H1 (cell line): ENCODE results near the gene DKKL1. TPM values are rescaled to one million over a fixed set of nuclear protein-coding genes. Genes with fewer than 3 reads are reported as not detected.

Experiments used
- HDAC2 ChIP-seq, 2 experiments: fragments of 300-600 bp in 1 of 2; sonication (generic) in 1 of 2; IDR thresholded peaks; 2 replicates each; pipeline ENCODE4 v1.6.1; 2011 to 2012; ENCODE audit warnings: low read depth in 2 of 2, low read length in 2 of 2, mild to moderate bottlenecking in 2 of 2, moderate library complexity in 2 of 2, borderline replicate concordance in 1 of 2, inconsistent platforms in 1 of 2
- NANOG ChIP-seq: IDR thresholded peaks from 2 replicates; pipeline ENCODE4 v1.6.1; 2011; ENCODE audit warnings: low read length, low read depth, mild to moderate bottlenecking, inconsistent platforms; ENCODE audit not compliant: insufficient read depth, poor library complexity, severe bottlenecking
- polyA plus RNA-seq, 7 experiments: library from polyadenylated mRNA; depleted of rRNA in 3 of 7; stranded (reverse) in 5 of 7; unstranded in 2 of 7; fragments of >200 nt in 5 of 7; fragments of 200-250 nt in 2 of 7; gene quantifications; 1 replicate in 5 of 7; 2 replicates in 1 of 7; 4 replicates in 1 of 7; pipeline versions ENCODE4 v1.2.1 to v1.2.3, GENCODE V29; 2011 to 2013; ENCODE audit warnings: missing spikeins in 2 of 7, mixed read lengths in 2 of 7
- total RNA-seq: library from RNA; stranded (reverse); fragmentation: NEBNext Ultra II Directional; extraction: Animal tissue kit (Norgen Biotek cat#: 25700); gene quantifications from 2 replicates; pipeline ENCODE4 v1.2.1, GENCODE V29; 2021

The DKKL1 gene
- total and polyA plus RNA-seq, 2 of the 8 experiments (the other 6 are each of a cell fraction or from before 2014, with no cell fraction given), result 2.6 to 6.8 TPM

GRCh38 chr19:49415810-49416200, 52.1 kb downstream of the DKKL1 start (continued):
- no peak for TF ChIP-seq HDAC2 (IDR thresholded peaks at IDR 0.05; ENCODE audit: borderline replicate concordance in 1 of 2, low read depth in 2 of 2, low read length in 2 of 2)
- TF ChIP-seq NANOG, result no peak
- TF ChIP-seq, all 59 proteins: peak for 0
